ENCODE data around the gene SH3PXD2B. TPM values are rescaled to one million over a fixed set of nuclear protein-coding genes. Genes with fewer than 3 reads are reported as not detected.

Gene SH3PXD2B
- total RNA-seq, 1 donor = 0.52 TPM

DNA sequence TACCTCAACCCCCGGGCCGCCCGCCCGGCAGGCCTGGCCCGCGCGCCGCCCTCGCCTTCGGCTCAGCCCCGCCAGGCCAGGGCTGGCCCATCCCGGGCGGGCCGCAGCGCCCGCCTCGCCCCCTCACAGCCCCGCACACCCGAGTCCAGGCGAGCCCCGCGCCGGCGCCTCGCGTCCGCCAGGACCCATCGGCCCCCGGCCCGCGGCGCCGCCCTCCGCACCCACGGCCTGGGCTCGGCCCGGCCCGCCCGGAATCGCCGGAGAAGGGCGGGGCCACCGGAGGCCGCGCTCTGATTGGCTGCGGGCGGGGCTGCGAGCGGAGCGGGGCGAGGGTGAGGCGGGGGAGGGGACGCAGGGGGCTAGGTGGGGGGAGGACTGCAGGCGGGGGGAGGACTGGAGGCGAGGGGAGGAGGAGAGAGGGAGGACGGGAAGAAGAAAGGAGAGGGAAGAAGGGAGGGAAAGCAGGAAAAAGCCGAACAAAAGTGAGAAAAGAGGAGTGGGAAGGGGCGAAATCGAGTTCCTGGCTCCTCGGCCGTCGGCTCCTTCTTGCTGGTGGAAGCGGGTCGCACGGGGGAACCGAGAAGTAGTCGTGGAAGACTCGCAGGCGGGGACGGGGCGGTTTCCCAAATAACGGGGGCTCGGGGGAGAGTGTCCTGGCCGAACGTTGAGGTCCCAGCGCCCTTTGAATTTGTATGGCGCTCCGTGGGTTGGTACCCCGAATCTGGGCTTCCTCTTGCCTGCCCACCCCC lies 170.3 kb downstream of the SH3PXD2B start:
- H3K27me3 ChIP-seq (ENCODE audit: insufficient read depth, low read length) = no peaks in the 10 kb centered on the region
- peak overlapping the region; percentile 62 for H3K4me3 ChIP-seq (ENCODE audit: low read length)
- H3K9me3 ChIP-seq (ENCODE audit: low read depth, low read length) = no peaks in the 10 kb centered on the region
- peaks cover 20% of the 10 kb centered on the region for H3K4me1 ChIP-seq (ENCODE audit: insufficient read depth, low read length)

DNA sequence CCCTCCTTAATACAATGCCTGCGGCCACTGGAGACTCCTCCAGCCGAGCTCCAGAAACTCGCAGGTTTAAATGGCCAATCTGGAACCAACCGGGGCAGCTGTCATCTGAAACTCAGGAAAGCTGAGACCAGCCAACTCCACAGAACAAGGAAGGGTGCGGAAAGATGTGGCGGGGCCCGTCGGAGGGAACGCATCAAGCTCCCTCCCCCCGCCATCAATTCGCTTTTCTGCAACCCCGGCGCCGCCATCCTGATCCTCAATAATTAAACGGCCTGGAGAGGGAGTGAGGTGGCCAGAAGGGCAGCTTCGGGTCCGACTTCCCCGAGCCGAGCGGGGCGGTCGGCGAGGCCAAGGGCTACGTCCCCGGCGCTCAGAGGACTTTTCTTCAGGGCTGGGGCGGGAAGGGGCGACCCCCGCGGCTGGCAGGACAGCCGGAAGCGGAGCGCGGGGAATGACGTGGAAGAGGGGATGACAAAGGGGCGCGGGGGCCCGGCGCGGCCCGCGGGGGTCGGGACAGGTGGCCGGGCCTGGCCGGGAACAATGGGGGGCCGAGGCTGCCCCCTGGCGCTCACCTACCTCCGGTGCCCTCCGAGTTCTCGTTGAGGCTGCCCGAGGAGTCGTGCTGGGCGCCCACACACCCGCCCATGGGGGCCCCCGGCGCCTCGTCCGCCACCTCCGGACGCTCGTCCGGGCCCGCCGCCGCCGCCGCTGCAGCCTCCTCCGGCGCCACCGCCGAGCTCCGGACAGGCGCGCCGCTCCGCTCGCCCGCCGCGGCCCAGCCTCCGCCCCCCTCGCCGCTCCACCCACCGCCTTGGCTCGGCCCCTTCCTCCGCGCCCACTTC lies 171.1 kb downstream of the SH3PXD2B start, which contains the start of gene UBTD2:
Gene UBTD2 (minus strand): TSS at position 745 of the 842 bp plus-strand sequence. CDS start 99 bp downstream, at position 646.
- no peaks in the 10 kb centered on the region for H3K27me3 ChIP-seq (ENCODE audit: insufficient read depth, low read length)
- H3K4me1 ChIP-seq (ENCODE audit: insufficient read depth, low read length) = peaks cover 20% of the 10 kb centered on the region
- peak within 1 kb of the TSS; percentile 62 for H3K4me3 ChIP-seq (ENCODE audit: low read length)
- no peaks in the 10 kb centered on the region for H3K9me3 ChIP-seq (ENCODE audit: low read depth, low read length)

DNA sequence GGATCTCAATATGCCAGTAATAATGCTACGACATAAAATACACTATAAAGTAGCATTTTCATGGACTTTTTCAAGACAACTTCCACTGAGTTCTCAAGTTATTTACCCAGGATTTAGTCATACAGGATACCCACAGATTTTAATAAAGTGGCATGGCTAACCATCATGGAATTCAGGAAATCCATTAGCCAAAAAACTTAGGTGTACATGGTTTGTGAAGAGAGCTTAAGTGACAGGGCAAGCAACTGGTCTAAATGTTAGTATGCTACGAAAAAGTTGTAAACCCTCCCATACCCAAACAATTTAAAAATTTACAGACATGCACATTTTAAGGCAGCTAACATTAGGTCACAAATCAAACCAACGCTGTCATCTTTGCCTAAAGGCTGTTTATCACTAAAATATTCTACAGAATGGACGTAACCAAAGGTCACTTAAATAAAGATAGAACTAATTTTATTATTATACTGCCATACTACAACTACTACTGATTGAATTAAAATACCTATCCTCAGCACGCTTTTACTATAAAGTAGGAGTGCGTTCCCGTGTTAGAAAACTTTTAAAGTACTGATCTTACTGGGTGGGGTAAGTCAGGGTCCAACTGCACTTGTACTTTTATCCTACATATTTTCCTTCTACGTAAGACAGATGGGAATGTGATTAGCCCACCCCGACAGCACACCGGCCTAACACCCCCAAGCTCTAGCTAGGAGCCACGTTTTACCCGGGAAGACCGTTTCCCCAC lies 171.9 kb downstream of the SH3PXD2B start:
- Histone ChIP-seq H3K9me3 (ENCODE audit: low read depth, low read length) (no peaks in the 10 kb centered on the region), H3K27me3 (ENCODE audit: insufficient read depth, low read length) (no peaks in the 10 kb centered on the region), H3K4me1 (ENCODE audit: insufficient read depth, low read length) (peaks cover 20% of the 10 kb centered on the region), H3K4me3 (ENCODE audit: low read length) (peak overlapping the region; percentile 62)

DNA sequence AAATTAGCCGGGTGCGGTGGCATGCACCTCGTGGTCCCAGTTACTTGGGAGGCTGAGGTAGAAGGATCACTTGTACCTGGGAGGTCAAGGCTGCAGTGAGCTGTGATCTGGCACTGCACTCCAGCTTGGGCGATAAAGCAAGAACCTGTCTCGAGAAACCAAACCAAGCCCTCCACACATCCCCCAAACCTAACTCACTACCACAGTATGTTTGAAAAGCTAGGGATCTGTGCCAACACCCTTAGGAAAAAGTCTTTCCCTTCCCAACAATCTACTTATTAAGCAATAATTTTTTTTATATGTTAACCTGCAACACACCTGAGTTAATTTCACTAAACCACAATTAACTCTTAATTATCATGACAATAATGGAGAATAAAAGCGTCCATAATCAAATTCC lies 173.0 kb downstream of the SH3PXD2B start:
- Histone ChIP-seq H3K9me3 (ENCODE audit: low read depth, low read length) (no peaks in the 10 kb centered on the region), H3K4me1 (ENCODE audit: insufficient read depth, low read length) (peaks cover 20% of the 10 kb centered on the region), H3K4me3 (ENCODE audit: low read length) (no peak overlapping the region), H3K27me3 (ENCODE audit: insufficient read depth, low read length) (no peaks in the 10 kb centered on the region)

GRCh38 chr5:172280929-172281328 lies 173.4 kb downstream of the SH3PXD2B start:
- Histone ChIP-seq H3K27me3 (ENCODE audit: insufficient read depth, low read length) (no peaks in the 10 kb centered on the region), H3K4me1 (ENCODE audit: insufficient read depth, low read length) (peaks cover 20% of the 10 kb centered on the region), H3K4me3 (ENCODE audit: low read length) (no peak overlapping the region), H3K9me3 (ENCODE audit: low read depth, low read length) (no peaks in the 10 kb centered on the region)

DNA sequence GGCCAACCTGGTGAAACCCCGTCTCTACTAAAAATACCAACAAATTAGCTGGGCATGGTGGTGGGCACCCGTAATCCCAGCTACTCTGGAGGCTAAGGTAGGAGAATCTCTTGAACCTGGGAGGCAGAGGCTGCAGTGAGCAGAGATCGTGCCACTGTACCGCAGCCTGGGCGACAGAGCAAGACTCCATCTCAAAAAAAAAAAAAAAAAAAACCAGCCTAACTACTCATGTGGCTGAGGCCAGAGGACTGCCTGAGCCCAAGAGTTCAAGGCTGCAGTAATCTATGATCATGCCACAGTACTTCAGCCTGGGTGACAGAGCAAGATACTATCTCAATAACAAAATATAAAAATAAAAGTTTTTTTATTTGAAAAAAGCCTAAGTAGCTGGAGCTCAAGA lies 174.0 kb downstream of the SH3PXD2B start:
- Histone ChIP-seq H3K9me3 (ENCODE audit: low read depth, low read length) (no peaks in the 10 kb centered on the region), H3K4me3 (ENCODE audit: low read length) (no peak overlapping the region), H3K4me1 (ENCODE audit: insufficient read depth, low read length) (peaks cover 20% of the 10 kb centered on the region), H3K27me3 (ENCODE audit: insufficient read depth, low read length) (no peaks in the 10 kb centered on the region)

- H3K4me1 ChIP-seq (ENCODE audit: insufficient read depth, low read length) = peaks cover 20% of the 10 kb centered on the region
- no peaks in the 10 kb centered on the region for H3K27me3 ChIP-seq (ENCODE audit: insufficient read depth, low read length)
- H3K9me3 ChIP-seq (ENCODE audit: low read depth, low read length) = no peaks in the 10 kb centered on the region
- no peak overlapping the region for H3K4me3 ChIP-seq (ENCODE audit: low read length)
Observed at GRCh38 chr5:172278356-172278755, 176.0 kb downstream of the SH3PXD2B start.

- H3K27me3 ChIP-seq (ENCODE audit: insufficient read depth, low read length) = no peaks in the 10 kb centered on the region
- no peaks in the 10 kb centered on the region for H3K9me3 ChIP-seq (ENCODE audit: low read depth, low read length)
- H3K4me1 ChIP-seq (ENCODE audit: insufficient read depth, low read length) = peaks cover 8% of the 10 kb centered on the region
- H3K4me3 ChIP-seq (ENCODE audit: low read length) = no peak overlapping the region
Observed at GRCh38 chr5:172276214-172276613, 178.1 kb downstream of the SH3PXD2B start.

Other genes with a start within 250 kb of the SH3PXD2B start
- 1.7 TPM for gene UBTD2, start 170.8 kb downstream of the SH3PXD2B start, total RNA-seq
- gene NEURL1B, start 186.7 kb upstream of the SH3PXD2B start, total RNA-seq = 0.10 TPM

Data from mononuclear cell (primary cell).